Neuronal stem cell (in vitro differentiated cells): ENCODE measurements around the gene IL1RAP.

Source experiments
- DNase-seq: peaks from one replicate; pipeline ENCODE4 v3.0.0-alpha.2; 2013; ENCODE audit warnings: low spot score
- H2AFZ ChIP-seq: one replicate; pipeline ENCODE4 v1.6.1; 2013; ENCODE audit warnings: mild to moderate bottlenecking, low read length, inconsistent platforms
- H2AK5ac ChIP-seq: 2 replicates; pipeline ENCODE4 v1.6.1; 2013; ENCODE audit warnings: low read depth, mild to moderate bottlenecking, inconsistent platforms, low read length, moderate library complexity, mixed read lengths
- H2BK120ac ChIP-seq: 2 replicates; pipeline ENCODE4 v1.6.1; 2013; ENCODE audit warnings: low read depth, mild to moderate bottlenecking, inconsistent platforms, low read length, moderate library complexity, mixed read lengths
- H2BK12ac ChIP-seq: one replicate; pipeline ENCODE4 v1.6.1; 2013; ENCODE audit warnings: low read length, inconsistent platforms
- H2BK15ac ChIP-seq: 2 replicates; pipeline ENCODE4 v1.6.1; 2013; ENCODE audit warnings: mild to moderate bottlenecking, low read length, inconsistent platforms, mixed read lengths
- H2BK5ac ChIP-seq: one replicate; pipeline ENCODE4 v1.6.1; 2013; ENCODE audit warnings: inconsistent platforms, mild to moderate bottlenecking, low read length, moderate library complexity
- H3K14ac ChIP-seq: one replicate; pipeline ENCODE4 v1.6.1; 2013; ENCODE audit warnings: low read length, inconsistent platforms
- H3K18ac ChIP-seq: 2 replicates; pipeline ENCODE4 v1.6.1; 2013; ENCODE audit warnings: low read length, inconsistent platforms
- H3K23ac ChIP-seq: 2 replicates; pipeline ENCODE4 v1.6.1; 2013; ENCODE audit warnings: low read depth, mild to moderate bottlenecking, mixed read lengths, low read length, inconsistent platforms; ENCODE audit not compliant: poor library complexity
- H3K27ac ChIP-seq: replicated peaks from 3 replicates; pipeline ENCODE4 v1.5.1; 2013; ENCODE audit warnings: low read length, inconsistent platforms
- H3K27me3 ChIP-seq, 3 experiments: 2 replicates each; pipeline ENCODE4 v1.6.1; 2013; ENCODE audit warnings: low read length in 3 of 3, mild to moderate bottlenecking in 2 of 3, inconsistent platforms in 1 of 3, low read depth in 1 of 3, mixed read lengths in 1 of 3, moderate library complexity in 1 of 3; ENCODE audit not compliant: control insufficient read depth in 3 of 3, insufficient read depth in 3 of 3
- H3K36me3 ChIP-seq, 2 donors: replicated peaks in 1 of 2; 2 replicates each; pipeline ENCODE4 v1.6.1; 2013; ENCODE audit warnings: low read length in 2 of 2; ENCODE audit not compliant: control insufficient read depth in 2 of 2, insufficient read depth in 2 of 2
- H3K4ac ChIP-seq: 2 replicates; pipeline ENCODE4 v1.6.1; 2013; ENCODE audit warnings: inconsistent platforms, mild to moderate bottlenecking, low read length, moderate library complexity
- H3K4me1 ChIP-seq, 2 donors: 1 replicate in 1 of 2; 2 replicates in 1 of 2; pipeline ENCODE4 v1.6.1; 2013; ENCODE audit warnings: low read length in 2 of 2, low read depth in 1 of 2; ENCODE audit not compliant: control insufficient read depth in 2 of 2, insufficient read depth in 1 of 2
- H3K4me2 ChIP-seq: one replicate; pipeline ENCODE4 v1.6.1; 2013; ENCODE audit warnings: mild to moderate bottlenecking, low read length, inconsistent platforms; ENCODE audit not compliant: insufficient read depth, poor library complexity, severe bottlenecking
- H3K4me3 ChIP-seq, 2 donors: 2 replicates each; pipeline ENCODE4 v1.5.1; 2013; ENCODE audit warnings: low read length in 2 of 2, mild to moderate bottlenecking in 2 of 2, inconsistent platforms in 1 of 2, moderate library complexity in 1 of 2
- H3K79me1 ChIP-seq: one replicate; pipeline ENCODE4 v1.6.1; 2013; ENCODE audit warnings: low read depth, mild to moderate bottlenecking, inconsistent platforms, low read length, moderate library complexity
- H3K9ac ChIP-seq: one replicate; pipeline ENCODE4 v1.6.1; 2013; ENCODE audit warnings: mild to moderate bottlenecking, low read depth, low read length, inconsistent platforms; ENCODE audit not compliant: poor library complexity
- H3K9me3 ChIP-seq, 2 donors: replicated peaks in 1 of 2; 2 replicates each; pipeline versions ENCODE3 to v1.6.1; 2013; ENCODE audit warnings: low read length in 2 of 2, mild to moderate bottlenecking in 2 of 2, inconsistent platforms in 1 of 2, low read depth in 1 of 2, mixed read lengths in 1 of 2, moderate library complexity in 1 of 2; ENCODE audit not compliant: control insufficient read depth in 2 of 2, insufficient read depth in 1 of 2
- H4K8ac ChIP-seq: one replicate; pipeline ENCODE4 v1.6.1; 2013; ENCODE audit warnings: low read depth, mild to moderate bottlenecking, inconsistent platforms, low read length, moderate library complexity
- H4K91ac ChIP-seq: one replicate; pipeline ENCODE4 v1.6.1; 2013; ENCODE audit warnings: low read length, low read depth, mild to moderate bottlenecking, inconsistent platforms; ENCODE audit not compliant: poor library complexity
- WGBS, 2 donors: extraction: QIAGEN DNeasy Blood & Tissue Kit; methylation state at CpG; one replicate each; pipeline ENCODE4 v1.1.7; 2013; ENCODE audit warnings: missing lambda C conversion rate in 2 of 2, mixed read lengths in 1 of 2; ENCODE audit not compliant: insufficient read length in 2 of 2, insufficient replicate concordance in 1 of 2; ENCODE audit errors: extremely low coverage in 2 of 2; 5-methylcytosine and 5-hydroxymethylcytosine counted together

IL1RAP gene

GRCh38 chr3:190506271-190506670, 7.6 kb upstream of the IL1RAP start:
- H4K91ac ChIP-seq, result no peak overlapping the region
- no peak overlapping the region for H2BK5ac ChIP-seq
- H3K27me3 ChIP-seq, result peaks cover 0 to 12% (median 0%) of the 10 kb centered on the region in 3 experiments
- H3K14ac ChIP-seq, result no peak overlapping the region
- DNase-seq, result no peak
- no peak overlapping the region for H2BK120ac ChIP-seq
- H4K8ac ChIP-seq, result no peak overlapping the region
- no peak overlapping the region for H3K4me3 ChIP-seq
- H2BK12ac ChIP-seq, result no peak overlapping the region
- no peaks in the 10 kb centered on the region for H3K9me3 ChIP-seq
- no peak overlapping the region for H3K9ac ChIP-seq
- no peak overlapping the region for H3K18ac ChIP-seq
- no peak overlapping the region for H2BK15ac ChIP-seq
- H2AK5ac ChIP-seq, result no peak overlapping the region
- no peak overlapping the region for H2AFZ ChIP-seq
- no CpG with 5 or more reads among the region's 4 CpGs for WGBS, 2 donors
- H3K36me3 ChIP-seq, result no peaks in the 10 kb centered on the region
- no peak overlapping the region for H3K4me2 ChIP-seq
- no peak overlapping the region for H3K23ac ChIP-seq
- no peaks in the 10 kb centered on the region for H3K79me1 ChIP-seq
- H3K4ac ChIP-seq, result no peak overlapping the region
- H3K27ac ChIP-seq, result no peak overlapping the region
- H3K4me1 ChIP-seq, result no peaks in the 10 kb centered on the region

GRCh38 chr3:190512666-190513065, 1.2 kb upstream of the IL1RAP start:
- H3K27me3 ChIP-seq, result peaks cover 0 to 35% (median 19%) of the 10 kb centered on the region in 3 experiments

GRCh38 chr3:190514413-190515153, 698 bp downstream of the IL1RAP start:
- no peak overlapping the region for H2BK12ac ChIP-seq
- H4K91ac ChIP-seq, result no peak overlapping the region
- WGBS, 2 donors, result no CpG with 5 or more reads among the region's 29 CpGs
- no peak overlapping the region for H3K23ac ChIP-seq
- no peak overlapping the region for H3K4ac ChIP-seq
- no peaks in the 10 kb centered on the region for H3K9me3 ChIP-seq
- no peak overlapping the region for H3K27ac ChIP-seq
- no peak overlapping the region for H2BK15ac ChIP-seq
- no peak overlapping the region for H2BK5ac ChIP-seq
- peaks cover 0 to 3% of the 10 kb centered on the region in 2 donors for H3K4me1 ChIP-seq
- no peak overlapping the region for H2BK120ac ChIP-seq
- H3K79me1 ChIP-seq, result no peaks in the 10 kb centered on the region
- DNase-seq, result peak; percentile 40
- H3K9ac ChIP-seq, result peak overlapping the region; percentile 76
- no peak overlapping the region for H4K8ac ChIP-seq
- peak overlapping the region; percentile 69 for H3K4me2 ChIP-seq
- H3K14ac ChIP-seq, result no peak overlapping the region
- no peaks in the 10 kb centered on the region for H3K36me3 ChIP-seq
- H2AK5ac ChIP-seq, result no peak overlapping the region
- peak overlapping the region; percentile 68 to 89 for H3K4me3 ChIP-seq
- H3K27me3 ChIP-seq, result peaks cover 0 to 35% (median 19%) of the 10 kb centered on the region in 3 experiments
- peak overlapping the region; percentile 99 for H2AFZ ChIP-seq
- peak overlapping the region; percentile 19 for H3K18ac ChIP-seq

More at GRCh38 chr3:190512666-190513065, 1.2 kb upstream of the IL1RAP start:
- WGBS, 2 donors, result no CpG with 5 or more reads among the region's 3 CpGs
- H3K79me1 ChIP-seq, result no peaks in the 10 kb centered on the region
- H4K91ac ChIP-seq, result no peak overlapping the region
- no peak overlapping the region for H2BK5ac ChIP-seq
- no peak overlapping the region for H3K27ac ChIP-seq
- no peak overlapping the region for H3K4ac ChIP-seq
- H2AK5ac ChIP-seq, result no peak overlapping the region
- H4K8ac ChIP-seq, result no peak overlapping the region
- H3K9me3 ChIP-seq, result no peaks in the 10 kb centered on the region
- H3K4me1 ChIP-seq, result peaks cover 0 to 3% of the 10 kb centered on the region in 2 donors
- H3K9ac ChIP-seq, result no peak overlapping the region
- H3K14ac ChIP-seq, result no peak overlapping the region
- H3K18ac ChIP-seq, result no peak overlapping the region
- H3K4me2 ChIP-seq, result no peak overlapping the region
- no peak overlapping the region for H3K4me3 ChIP-seq
- no peak overlapping the region for H2AFZ ChIP-seq
- H2BK12ac ChIP-seq, result no peak overlapping the region
- H2BK120ac ChIP-seq, result no peak overlapping the region
- no peak overlapping the region for H3K23ac ChIP-seq
- H2BK15ac ChIP-seq, result no peak overlapping the region
- H3K36me3 ChIP-seq, result no peaks in the 10 kb centered on the region
- DNase-seq, result no peak

GRCh38 chr3:190516416-190516815, 2.5 kb downstream of the IL1RAP start:
- H3K23ac ChIP-seq, result no peak overlapping the region
- H3K14ac ChIP-seq, result no peak overlapping the region
- no peak overlapping the region for H3K4ac ChIP-seq
- no peaks in the 10 kb centered on the region for H3K9me3 ChIP-seq
- H3K79me1 ChIP-seq, result no peaks in the 10 kb centered on the region
- H3K27me3 ChIP-seq, result peaks cover 0 to 22% (median 19%) of the 10 kb centered on the region in 3 experiments
- no peak overlapping the region for H2BK15ac ChIP-seq
- no peak overlapping the region for H4K91ac ChIP-seq
- no peak overlapping the region for H3K18ac ChIP-seq
- H3K4me3 ChIP-seq, result no peak overlapping the region
- H3K4me1 ChIP-seq, result peaks cover 0 to 3% of the 10 kb centered on the region in 2 donors
- H2BK12ac ChIP-seq, result no peak overlapping the region
- H3K4me2 ChIP-seq, result no peak overlapping the region
- no peaks in the 10 kb centered on the region for H3K36me3 ChIP-seq
- H2AFZ ChIP-seq, result no peak overlapping the region
- H4K8ac ChIP-seq, result no peak overlapping the region
- WGBS, 2 donors, result no CpG with 5 or more reads among the region's 1 CpG
- DNase-seq, result no peak
- H2AK5ac ChIP-seq, result no peak overlapping the region
- H3K27ac ChIP-seq, result no peak overlapping the region
- no peak overlapping the region for H2BK5ac ChIP-seq
- no peak overlapping the region for H2BK120ac ChIP-seq
- no peak overlapping the region for H3K9ac ChIP-seq
